Islet precursor cell (in vitro differentiated cells): Measurements from ENCODE around the gene FKBP11.

Experiments
- DNase-seq: peaks from one replicate; pipeline ENCODE4 v3.0.0-alpha.2; 2018

The FKBP11 gene

GRCh38 chr12:48925304-48926011 lies at the start of gene FKBP11:
Gene FKBP11 (minus strand): TSS chr12:48925492. CDS start chr12:48925428, 64 bp downstream.
- peak; percentile 87 for DNase-seq

GRCh38 chr12:48973941-48974673 lies 48.8 kb upstream of the FKBP11 start:
- DNase-seq: peak; percentile 93

GRCh38 chr12:48973531-48973930 lies 48.2 kb upstream of the FKBP11 start:
- DNase-seq: peak; percentile 71

- DNase-seq: no peak
Measured at GRCh38 chr12:48972952-48973483, 47.7 kb upstream of the FKBP11 start.

- DNase-seq: peak; percentile 73
Measured at GRCh38 chr12:48972213-48972951, 47.1 kb upstream of the FKBP11 start.

GRCh38 chr12:48970702-48971334 lies 45.5 kb upstream of the FKBP11 start:
- no peak for DNase-seq

- DNase-seq: peak; percentile 82
Measured at GRCh38 chr12:48969833-48970701, 44.8 kb upstream of the FKBP11 start.

GRCh38 chr12:48969160-48969771 lies 44.0 kb upstream of the FKBP11 start:
- DNase-seq: no peak

GRCh38 chr12:48968467-48968866 lies 43.2 kb upstream of the FKBP11 start:
- no peak for DNase-seq

GRCh38 chr12:48967991-48968390 lies 42.7 kb upstream of the FKBP11 start:
- DNase-seq: no peak

GRCh38 chr12:48966177-48966895 lies 41.0 kb upstream of the FKBP11 start:
- no peak for DNase-seq

- DNase-seq: no peak
Measured at GRCh38 chr12:48965298-48965838, 40.1 kb upstream of the FKBP11 start.

GRCh38 chr12:48961801-48962200 lies 36.5 kb upstream of the FKBP11 start:
- no peak for DNase-seq

GRCh38 chr12:48961331-48961730 lies 36.0 kb upstream of the FKBP11 start:
- peak; percentile 71 for DNase-seq

GRCh38 chr12:48960834-48961233 lies 35.5 kb upstream of the FKBP11 start:
- DNase-seq: no peak

- DNase-seq: no peak
Measured at GRCh38 chr12:48958049-48958388, 32.7 kb upstream of the FKBP11 start.

- peak; percentile 99 for DNase-seq
Measured at GRCh38 chr12:48957141-48958048, 32.1 kb upstream of the FKBP11 start, which contains the start of gene ARF3. Gene ARF3 (minus strand): TSS chr12:48957487. CDS start chr12:48941095, 16,392 bp downstream.

GRCh38 chr12:48956279-48957140 lies 31.2 kb upstream of the FKBP11 start:
- peak; percentile 99 for DNase-seq
